ENCODE data around the gene RGS18.

DNA sequence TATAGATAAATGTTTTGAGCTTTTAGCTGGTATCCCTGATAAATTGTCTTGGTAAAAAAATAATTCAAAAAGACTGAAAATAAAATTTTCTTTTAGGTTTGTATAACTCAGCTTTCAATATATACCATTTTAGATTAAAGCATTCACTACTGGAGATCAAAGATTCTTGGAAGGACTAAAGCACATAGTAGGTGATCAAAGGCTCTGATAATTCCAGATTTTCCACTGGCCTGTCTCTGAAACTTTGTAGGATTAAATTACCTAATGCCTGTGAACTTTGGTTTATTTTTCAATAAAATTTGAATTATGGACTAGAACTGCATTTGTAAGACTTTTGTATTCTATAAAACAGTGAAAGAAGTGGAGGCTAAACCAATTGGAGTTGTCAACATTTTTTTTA, 1.2 kb upstream of the RGS18 start:
- TF ChIP-seq, protein P1, sequence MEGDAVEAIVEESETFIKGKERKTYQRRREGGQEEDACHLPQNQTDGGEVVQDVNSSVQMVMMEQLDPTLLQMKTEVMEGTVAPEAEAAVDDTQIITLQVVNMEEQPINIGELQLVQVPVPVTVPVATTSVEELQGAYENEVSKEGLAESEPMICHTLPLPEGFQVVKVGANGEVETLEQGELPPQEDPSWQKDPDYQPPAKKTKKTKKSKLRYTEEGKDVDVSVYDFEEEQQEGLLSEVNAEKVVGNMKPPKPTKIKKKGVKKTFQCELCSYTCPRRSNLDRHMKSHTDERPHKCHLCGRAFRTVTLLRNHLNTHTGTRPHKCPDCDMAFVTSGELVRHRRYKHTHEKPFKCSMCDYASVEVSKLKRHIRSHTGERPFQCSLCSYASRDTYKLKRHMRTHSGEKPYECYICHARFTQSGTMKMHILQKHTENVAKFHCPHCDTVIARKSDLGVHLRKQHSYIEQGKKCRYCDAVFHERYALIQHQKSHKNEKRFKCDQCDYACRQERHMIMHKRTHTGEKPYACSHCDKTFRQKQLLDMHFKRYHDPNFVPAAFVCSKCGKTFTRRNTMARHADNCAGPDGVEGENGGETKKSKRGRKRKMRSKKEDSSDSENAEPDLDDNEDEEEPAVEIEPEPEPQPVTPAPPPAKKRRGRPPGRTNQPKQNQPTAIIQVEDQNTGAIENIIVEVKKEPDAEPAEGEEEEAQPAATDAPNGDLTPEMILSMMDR (IDR thresholded peaks at IDR 0.05 in 8 of 11, conservative IDR thresholded peaks at IDR 0.05 in 3 of 11), result no peak
- no peak for TF ChIP-seq POLR2AphosphoS5 (IDR thresholded peaks at IDR 0.05)

Measured in spleen (tissue), 7 donors.